NCI-H128 (cell line): ENCODE results near the gene CACNA2D1.

ENCODE experiments used
- DNase-seq: peaks from one replicate; lab custom pipeline; 2025; ENCODE audit not compliant: unreplicated experiment; lab: John Stamatoyannopoulos, UW

The CACNA2D1 gene

DNA sequence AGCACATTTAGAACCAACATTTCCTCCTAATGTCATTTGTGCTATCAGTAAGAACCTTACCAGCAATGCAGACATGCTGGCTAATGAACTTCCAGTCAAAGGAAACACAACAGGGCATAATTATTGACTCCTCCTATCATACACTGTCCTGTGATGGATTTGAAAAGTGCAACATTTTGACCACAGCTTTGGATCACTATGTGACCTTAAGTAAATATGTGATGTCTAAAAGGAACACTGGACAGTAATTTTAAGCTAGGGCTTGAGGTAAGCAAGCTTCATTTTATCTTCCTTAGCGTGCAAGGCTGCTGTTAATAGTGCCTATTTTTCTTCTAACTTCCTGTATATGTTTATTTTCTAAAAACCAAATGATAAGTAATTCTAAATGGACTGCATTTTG lies 433.2 kb downstream of the CACNA2D1 start:
- DNase-seq: no peak

DNA sequence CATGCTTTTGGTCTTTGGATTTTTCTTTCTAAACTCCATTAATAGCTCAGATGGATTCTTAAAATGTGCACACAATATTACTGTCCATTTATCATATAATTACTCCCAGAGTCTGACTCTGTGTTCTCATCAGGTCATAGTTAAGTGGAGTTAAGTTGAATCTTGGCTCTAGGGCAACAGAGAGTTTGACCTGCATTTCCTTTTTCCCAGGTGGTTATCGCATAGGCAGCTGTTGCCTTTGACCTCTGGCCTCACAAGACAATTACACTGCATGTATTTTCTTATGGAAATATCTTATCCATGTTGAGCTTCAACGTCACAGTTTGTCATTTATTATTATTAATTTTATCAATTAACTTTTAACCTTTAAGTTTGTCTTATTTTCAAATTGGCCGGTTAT lies 436.3 kb downstream of the CACNA2D1 start:
- DNase-seq: no peak

DNA sequence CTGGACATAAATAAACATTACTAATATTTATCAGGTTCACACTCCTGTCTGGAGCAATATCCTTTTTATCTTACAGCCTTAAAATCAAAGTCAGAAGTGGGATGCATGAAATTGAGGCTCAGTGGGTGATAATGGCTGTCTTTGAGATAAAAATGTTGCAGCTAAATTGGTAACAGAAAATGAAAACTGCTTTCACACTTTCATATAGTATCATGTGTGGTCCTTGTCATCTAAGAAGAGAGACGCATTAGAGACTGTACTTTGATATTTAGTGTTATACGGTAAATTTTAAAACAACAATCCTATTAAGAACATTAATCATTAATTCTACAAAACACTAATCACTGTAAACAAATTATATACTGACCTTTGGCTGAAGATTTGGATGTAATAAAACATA lies 438.5 kb downstream of the CACNA2D1 start:
- DNase-seq: no peak

DNA sequence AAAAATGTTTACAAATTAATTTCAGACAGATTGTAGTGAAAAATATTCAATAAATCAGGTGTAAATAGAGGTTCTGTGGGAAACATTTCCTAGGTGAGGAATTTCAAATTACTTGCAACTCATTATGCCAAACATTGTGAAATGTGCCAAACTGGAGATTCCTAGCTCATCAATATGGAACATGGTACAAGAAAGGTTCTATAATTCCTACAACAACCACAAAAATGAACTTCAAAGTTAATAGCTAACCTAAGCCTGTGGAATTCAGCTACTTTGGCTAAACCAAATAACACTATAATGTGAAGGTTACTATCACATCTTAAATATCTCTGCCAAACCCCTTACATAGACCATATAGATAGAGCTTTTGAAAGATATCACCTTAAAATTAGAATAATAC lies 450.4 kb downstream of the CACNA2D1 start:
- no peak for DNase-seq

DNA sequence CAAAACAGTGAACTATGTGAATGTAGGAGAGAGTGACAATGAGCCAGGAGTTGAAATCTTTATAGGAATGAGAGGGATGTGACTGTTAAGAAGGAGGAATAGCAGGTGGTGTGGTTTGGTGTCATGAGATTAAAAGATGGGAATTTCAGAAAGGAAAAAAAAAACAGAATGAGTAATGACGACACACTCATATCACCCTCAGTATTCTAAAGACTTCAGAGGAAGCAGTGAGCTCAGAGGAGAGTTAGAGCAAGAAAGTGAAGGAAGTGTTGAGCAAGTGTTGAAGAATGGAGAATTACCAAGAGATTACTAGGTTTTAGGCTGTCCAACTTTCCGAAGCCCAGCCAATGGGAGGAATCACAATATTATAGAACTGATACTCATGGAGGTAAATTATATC lies 453.2 kb downstream of the CACNA2D1 start:
- DNase-seq: no peak

DNA sequence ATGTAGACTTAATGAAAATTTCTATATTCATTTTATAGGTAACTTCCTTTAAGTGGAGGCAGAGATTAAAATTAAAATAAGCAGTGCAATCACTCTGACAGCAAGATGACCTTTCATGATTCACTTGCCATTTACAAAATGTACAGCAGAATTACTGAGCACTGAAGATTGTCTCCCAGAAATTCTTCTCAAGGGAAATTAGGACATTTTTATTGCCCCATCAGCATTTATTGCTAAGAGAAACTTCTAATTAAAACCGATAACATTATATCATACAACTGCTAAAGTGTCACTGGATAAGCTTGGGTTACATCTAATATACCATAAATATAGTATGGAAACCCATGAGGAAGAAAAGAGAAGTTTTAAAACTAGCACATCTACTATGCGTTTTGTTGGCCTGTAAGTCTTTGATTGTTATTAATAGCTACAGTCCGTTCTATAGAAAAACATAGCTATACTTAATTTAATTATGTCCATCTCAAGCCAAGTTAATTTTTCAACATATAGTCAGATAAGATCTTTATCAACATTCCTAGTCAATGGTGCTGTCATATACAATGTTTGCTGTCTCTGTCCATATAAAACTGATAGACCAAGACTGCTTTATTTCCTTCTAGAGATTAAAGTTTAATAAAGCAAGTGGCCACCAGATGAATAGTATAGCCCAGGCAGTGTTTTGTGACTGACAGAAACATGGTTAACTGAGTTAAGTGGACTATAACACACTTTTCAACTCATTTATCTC lies 456.7 kb downstream of the CACNA2D1 start:
- no peak for DNase-seq

DNA sequence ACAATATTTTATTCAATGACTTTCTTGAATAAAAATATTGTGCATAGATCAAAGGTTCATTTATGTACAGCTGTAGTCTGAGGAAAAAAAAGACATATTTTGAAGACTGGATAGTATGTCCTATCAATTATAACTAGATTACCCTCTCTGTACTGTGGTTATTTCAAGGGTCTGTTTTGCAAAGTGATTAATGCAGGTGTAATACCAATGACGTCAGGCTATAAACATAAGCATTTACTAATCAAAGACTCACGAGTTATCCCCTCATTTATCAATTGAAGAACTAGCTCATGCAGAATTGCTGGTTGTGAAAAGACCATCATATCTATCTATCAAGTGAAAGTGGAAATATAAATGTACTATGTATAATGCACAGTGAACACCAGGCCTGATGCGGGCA lies 460.2 kb downstream of the CACNA2D1 start:
- DNase-seq: no peak

DNA sequence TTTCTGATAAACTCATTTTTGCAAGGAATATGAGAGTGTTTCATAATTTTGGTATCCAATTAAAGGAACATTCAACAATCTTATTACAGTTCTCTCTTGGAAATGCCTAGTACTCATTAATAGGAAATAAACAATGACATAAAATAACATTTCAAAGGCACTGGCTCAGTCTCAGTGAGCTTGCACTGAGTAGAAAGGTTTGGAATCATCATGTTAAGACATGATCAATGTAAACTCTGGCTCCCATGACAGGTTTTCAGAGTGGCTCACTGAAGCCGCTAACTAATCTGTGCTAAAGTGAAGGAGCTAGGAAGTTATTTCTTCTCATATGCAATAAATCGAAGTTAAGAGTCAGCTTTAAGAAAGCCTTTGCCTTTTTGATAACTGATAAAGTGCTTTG lies 470.5 kb downstream of the CACNA2D1 start:
- no peak for DNase-seq

DNA sequence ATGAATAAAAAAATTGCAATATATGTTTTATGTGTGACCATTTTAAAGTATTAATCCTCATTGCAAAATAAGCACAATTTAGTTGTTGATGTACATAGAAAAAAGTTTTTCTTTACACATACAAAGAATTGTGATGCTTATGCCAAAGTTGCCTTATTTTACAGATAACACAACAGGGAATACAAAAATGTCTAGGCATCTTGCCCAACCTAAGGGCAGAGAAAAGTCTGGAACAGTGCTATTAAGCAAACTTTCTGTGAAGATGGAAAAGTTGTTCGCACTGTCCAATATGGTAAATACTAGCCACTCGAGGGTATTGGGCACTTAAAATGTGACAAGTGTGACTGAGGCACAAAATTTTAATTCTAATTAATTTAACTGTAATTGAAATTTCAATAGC lies 483.6 kb downstream of the CACNA2D1 start:
- no peak for DNase-seq

GRCh38 chr7:81957517-81957916 lies 486.1 kb downstream of the CACNA2D1 start:
- no peak for DNase-seq

DNA sequence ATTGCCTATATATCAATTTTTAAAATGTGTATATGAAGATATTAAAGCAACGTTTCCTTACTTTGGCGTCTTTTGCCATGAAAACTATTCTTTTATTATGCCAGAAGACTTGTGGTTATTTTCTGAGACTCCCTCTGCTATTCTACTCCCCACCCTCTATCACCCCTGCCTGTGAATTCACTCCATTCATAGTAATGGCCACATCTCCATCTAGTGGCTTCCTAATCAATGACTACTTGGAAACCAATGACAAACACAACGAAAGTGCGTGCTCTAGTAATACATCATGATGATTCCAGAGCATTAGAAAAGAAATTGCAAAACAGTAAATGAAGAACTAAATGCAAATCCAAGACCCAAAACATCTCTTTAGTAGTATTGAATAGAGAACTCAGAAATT lies 487.1 kb downstream of the CACNA2D1 start:
- no peak for DNase-seq

- no peak for DNase-seq
Observed at GRCh38 chr7:81949306-81949705, 494.3 kb downstream of the CACNA2D1 start.

DNA sequence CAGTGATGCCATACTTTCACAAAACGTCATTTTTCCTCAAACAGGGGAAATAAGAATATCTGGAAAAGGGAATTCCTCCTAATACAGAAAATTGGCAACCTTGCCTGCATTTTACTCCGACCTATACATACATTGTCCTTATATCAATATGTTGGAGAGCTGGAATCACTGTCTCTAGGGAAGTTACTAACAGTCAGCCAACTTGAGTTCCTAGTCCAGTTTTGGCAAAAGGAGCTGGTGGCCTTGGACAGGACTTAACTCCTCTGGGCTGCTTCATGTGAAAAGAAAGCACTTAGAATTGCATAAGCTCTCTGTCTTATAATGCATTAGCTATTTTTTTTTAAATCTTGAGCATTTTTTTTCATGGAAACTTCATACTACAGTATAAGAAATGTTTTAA lies 499.5 kb downstream of the CACNA2D1 start:
- no peak for DNase-seq

DNA sequence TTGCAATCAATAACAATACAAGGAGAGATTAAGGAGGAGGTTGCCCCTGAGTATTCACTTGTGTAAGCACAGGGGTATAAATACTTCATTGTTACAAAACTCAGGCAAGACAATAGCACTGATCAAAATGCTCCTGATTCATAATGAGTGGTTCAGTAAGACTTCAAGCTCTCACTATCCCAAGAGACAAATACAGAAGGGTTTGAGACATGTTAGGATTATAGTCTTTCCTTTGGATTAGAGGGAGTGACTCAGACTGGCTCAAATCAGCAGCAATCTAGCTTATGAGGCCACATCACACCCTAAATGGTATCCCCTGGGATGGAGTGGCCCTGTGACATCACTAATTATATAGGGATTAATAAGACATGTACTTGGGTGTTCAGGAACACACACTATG lies 506.5 kb downstream of the CACNA2D1 start:
- DNase-seq: no peak

DNA sequence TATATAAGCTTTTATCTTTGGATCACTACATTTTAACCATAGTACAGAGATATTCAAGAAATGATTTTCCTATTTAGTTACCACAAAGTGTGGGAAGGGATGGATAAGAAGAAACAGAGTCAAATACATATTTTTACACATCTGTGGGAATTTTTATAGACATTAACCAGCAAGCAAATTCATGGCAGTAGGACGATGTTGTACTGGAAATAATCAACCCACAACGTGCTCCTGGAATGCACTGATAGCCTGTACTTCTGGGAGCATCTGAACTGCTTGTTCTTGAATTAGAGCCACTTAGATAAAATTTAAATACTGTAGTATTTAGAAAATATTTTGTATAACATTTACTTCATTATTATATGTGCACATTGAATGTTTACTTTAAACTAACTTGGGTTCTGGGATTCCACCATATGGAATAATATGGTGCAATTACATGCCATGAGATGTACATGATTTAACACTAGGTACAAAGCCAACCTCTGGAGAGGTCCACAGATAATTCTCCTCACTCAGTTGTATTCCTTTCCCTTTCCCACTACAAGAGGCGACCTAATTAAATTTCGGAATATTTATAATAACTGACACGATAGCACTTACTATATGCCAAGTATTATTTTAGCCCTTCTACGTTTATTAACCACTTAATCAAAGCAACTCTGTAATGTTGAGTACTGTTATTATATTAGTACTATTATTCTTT lies 508.8 kb downstream of the CACNA2D1 start:
- no peak for DNase-seq

DNA sequence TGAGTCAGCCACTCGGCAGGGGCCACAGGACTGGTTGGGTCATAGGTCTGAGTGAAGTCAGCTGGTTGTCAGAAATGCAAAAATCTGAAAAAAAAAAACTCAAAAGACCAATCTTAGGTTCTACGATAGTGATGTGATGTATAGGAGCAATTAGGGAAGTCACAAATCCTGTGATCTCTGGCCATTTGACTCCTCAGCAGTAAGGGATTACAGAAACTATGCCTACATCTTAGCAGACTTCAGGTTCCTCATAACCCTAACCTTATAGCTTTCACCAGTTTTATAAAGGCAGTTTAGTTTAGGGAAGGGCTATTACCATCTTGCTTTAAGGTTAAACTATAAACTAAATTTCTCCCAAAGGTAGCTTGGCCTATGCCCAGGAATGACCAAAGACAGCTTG lies 510.6 kb downstream of the CACNA2D1 start:
- DNase-seq: no peak

DNA sequence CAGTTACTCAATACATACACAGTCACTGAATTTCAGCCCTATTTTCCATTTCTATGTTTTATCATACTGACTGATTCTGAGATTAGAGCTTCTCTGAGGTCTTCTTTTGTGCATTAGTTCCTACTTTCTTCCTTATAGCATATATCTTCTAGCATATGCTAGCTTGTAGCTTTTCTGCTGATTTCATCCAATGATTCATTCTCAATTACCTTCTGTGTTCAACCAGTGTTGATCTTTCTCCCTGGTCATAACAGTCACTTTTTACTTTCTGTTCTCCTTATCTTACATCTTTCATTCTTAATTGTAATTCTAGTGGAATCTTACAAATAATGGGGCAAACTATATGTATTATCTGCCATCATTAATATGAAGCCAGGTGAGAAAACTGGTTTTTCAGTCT lies 514.2 kb downstream of the CACNA2D1 start:
- no peak for DNase-seq

DNA sequence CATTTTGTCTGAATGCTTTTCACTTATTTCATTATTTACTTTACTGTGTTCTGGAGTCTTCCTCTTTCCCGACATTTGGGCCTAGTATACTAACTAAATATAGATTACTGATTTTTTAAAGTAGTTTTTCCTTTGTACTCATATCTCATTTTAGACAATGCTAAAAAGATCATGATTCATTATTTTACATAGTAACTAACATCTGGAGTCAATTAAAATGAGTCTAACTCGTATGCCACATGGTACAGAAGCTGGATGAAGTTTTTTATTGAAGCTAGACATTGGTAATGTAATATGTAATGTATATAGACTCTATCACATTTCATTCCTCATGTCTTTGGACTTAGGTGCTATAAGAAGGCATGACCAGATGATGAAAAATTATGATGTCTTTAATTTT lies 517.4 kb downstream of the CACNA2D1 start:
- DNase-seq: no peak

DNA sequence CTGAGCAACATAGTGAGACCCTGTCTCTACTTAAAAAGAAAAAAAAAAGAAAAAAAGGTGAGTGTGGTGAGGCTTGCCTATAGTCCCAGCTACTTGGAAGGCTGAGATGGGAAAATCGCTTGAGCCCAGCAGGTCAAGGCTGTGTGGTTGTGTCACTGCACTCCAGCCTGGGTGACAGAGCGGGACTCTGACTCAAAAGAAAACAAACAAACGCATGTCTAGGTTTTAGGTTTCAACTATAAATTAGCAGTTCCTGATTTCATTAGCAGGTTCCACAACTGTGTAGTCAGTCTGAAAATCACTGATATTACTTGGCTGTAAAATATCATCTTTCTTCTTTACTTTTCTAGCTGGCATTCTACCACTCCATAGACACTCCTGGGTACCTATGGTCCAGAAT lies 518.0 kb downstream of the CACNA2D1 start:
- no peak for DNase-seq

DNA sequence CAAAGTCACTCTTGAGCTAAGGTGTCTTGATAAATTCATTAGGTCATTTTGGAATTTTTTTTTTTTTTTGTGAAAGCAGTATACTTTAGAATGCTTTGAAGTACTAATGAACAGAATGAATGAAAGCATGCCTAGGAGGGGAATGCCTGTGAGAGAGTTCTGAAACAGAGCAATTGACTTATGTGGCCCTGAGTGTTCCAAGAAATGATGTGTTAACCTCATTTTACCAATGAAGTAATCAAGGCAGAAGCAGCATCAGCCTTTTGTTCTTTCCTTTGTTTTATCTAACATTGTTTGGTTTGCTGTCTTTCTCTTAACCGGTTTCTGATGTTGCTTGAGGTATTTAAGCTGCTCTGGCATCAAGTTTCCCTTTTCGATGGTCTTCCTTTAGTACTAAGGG lies 519.1 kb downstream of the CACNA2D1 start:
- DNase-seq: no peak

DNA sequence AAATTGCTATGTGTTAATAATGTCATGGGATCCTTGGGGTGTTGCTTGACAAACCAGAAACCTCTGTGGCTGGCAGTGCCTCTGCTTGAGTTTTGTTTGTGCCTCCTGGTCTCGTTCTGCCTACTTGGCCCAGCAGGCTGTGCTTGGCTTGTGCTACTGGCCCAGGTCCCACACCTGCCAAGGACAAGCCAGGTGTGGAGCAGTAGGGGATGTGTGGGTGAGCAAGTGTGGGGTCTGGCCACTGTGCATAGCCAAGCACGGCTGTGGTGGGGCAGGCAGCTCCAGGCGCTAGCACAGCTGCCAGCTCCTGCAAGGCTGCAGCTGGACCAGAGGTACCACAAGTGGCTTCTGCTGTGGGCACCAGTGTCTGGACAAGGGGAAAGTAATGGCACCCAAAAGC lies 524.1 kb downstream of the CACNA2D1 start:
- no peak for DNase-seq

DNA sequence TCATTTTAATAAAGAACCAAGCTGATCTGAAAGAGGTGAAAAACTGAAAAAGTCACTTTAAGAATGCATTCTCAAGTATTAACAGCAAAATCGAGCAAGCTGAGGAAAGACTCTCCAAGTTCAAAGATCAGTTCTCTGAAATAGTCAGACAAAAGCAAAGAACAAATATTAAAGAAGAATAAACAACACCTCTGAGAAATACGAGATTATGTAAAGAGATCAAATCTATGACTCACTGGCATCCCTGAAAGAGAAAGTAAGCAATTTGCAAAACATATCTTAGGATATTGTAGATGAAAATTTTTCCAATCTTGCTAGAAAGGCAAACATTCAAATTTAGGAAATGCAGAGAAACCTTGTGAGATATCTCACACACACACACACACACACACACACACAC lies 535.4 kb downstream of the CACNA2D1 start:
- DNase-seq: no peak

- DNase-seq: no peak
Observed at GRCh38 chr7:81903115-81903514, 540.5 kb downstream of the CACNA2D1 start.
